LoVo (cell line): ENCODE results near the gene LHX4.

Experiments used
- DNase-seq: peaks from one replicate; pipeline ENCODE4 v3.0.0-alpha.2; 2016; ENCODE audit warnings: low spot score

The LHX4 gene

GRCh38 chr1:180257486-180257885 lies 27.4 kb downstream of the LHX4 start:
- no peak for DNase-seq

GRCh38 chr1:180258290-180258689 lies 28.2 kb downstream of the LHX4 start:
- DNase-seq = no peak

GRCh38 chr1:180258935-180259334 lies 28.9 kb downstream of the LHX4 start:
- DNase-seq = no peak

DNA sequence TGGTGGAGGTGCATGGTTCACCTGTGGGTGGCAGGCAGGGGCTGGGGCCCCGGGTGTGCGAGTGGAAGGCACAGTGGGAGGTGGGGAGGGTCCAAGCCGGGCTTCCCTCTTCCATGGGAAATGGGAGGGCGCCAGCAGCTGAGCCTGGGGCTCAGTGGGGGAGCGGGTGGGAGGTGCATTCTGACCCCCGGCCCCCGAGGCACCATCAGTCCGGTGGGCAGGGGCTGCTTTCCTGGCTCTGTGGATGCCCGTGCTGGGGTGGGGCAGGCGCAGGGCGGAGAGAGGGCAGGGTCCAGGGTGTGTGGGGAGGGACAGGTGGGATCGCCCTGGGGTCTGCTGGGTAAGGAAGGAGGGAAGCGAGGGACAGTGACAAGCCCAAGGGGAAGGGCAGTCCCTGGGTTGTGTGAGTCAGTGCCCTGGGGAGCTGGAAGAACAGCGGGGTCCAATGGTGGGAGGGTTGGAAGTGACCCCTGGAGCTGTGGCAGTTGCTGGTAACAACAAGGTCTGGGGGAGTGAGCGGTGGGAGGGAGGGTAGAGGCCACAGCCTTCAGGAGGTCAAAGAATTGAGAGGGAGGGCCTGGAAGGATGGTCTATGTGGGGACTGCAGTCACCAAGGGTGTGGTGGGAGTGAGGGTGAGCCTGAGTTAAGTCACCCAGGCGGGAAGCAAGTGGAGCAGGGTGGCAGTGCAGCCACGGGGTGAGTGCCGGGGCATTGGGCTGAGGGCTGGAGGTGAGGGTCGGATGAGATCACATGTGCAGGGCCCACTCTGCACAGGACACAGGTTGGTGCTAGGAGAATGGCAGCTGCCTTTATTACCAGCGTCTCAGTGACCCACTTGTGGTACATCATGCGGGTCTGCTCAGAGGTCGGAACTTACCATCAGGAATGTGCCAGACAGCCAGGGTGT lies 29.6 kb downstream of the LHX4 start:
- no peak for DNase-seq

DNA sequence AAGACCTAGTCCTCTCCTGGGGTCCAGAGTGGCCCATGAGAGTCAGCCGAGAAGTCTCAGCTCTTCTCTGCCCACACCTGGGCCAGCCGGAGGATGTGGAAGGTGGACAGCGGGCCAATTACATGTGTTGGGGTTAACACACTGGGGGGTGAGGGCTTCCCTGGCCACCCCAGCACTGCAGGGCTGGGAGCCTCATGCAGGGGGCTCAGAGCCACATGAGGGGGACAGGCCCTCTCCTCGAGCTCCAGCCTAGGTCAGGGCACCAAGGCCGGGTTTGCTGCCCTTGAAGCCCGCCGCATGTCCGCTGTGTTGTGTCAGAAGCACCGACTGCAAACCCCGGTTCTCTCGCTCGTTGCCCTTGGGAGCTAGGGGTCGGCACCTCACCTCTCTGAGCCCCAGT lies 30.5 kb downstream of the LHX4 start:
- no peak for DNase-seq

- DNase-seq = no peak
Measured at GRCh38 chr1:180261030-180261429, 31.0 kb downstream of the LHX4 start.

DNA sequence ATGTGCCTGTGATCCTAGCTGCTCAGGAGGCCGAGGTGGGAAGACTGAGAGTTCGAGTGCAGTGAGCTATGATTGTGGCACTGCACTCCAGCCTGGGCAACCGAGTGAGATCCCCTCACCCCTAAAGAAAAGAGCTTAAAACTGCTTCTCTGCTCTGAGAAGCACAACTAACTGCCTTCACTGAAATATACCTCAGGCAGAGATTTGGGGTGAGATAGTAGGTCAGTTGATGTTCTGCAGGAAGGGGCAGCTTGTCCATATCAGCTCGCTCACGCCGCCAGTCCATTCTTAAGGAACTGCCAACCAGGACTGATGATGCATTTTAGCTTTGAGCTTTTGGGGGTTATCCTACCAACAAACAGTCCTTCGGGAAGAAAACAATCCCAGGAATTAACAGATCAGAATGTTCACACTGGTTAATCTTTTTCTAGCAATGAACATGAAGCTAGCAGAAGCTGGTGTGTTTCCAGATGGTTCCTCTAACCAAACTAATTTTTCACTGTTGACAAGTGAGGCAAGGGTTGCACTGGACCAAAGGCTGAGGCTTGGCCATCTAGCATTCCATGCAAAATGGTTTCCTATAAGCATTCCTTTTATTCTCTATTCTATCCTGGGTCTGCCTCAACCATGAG lies 31.6 kb downstream of the LHX4 start:
- DNase-seq = no peak

DNA sequence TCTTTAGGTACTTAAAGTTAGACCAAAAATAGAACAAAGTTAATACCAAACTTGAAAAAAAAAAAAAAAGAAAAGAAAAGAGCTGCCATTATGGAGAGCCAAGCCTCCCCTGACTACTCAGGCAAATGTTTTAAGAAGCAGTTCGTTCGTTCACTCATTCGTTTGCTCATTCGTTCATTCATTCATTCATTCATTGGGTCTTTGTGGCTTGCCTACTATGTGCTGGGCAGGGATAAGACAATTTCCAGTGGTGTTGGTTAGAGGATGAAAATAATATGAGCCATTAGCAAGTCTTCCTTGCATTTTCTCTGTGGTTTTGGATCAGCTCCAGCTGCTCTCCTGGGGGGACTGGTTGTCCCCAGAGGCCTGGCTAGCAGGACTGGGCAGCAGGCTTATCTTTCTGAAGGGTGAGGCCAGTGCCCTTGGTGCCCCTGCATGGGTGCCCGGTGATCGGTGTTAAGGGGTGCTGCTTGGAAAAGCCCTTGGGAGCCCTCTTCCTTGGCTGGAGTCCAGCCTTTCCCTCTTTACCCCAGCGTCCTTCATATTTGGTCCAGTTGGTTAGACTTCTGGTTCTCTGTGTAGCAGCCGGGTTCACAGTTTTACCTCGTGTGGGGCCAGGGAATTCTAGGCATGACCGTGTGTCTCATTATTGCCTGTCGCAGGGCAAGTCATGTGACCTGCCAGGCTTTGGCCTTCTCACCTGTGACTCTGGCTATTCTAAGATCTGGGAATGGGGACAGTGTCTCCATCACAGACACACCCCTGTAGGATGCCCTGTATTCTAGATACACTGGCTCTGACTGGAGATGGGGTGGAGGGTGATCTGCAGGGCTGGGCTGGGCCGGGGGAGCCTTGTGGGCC lies 32.8 kb downstream of the LHX4 start:
- DNase-seq = no peak

DNA sequence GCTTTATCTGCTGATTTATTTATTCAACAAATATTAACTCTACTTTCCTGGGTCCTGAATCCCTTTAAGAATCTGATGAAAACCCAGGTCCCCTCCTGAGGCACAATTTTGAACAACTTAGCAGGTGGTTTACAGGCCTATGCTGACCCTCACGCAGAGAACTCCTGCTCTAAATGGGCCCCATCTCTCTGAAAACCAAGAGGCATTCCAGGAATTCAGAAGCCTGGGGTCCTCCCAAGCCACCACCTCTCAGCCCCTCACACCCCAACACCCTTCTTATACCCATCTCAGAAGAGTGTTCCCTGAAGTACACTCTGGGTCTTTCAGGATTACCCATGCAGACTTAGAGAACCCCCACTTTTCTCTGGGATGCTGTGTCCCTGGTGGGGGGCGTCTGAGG lies 34.5 kb downstream of the LHX4 start:
- no peak for DNase-seq

GRCh38 chr1:180265201-180265600 lies 35.1 kb downstream of the LHX4 start:
- DNase-seq = no peak

- DNase-seq = no peak
Measured at GRCh38 chr1:180265871-180266270, 35.8 kb downstream of the LHX4 start.

GRCh38 chr1:180266275-180267210 lies 36.5 kb downstream of the LHX4 start:
- no peak for DNase-seq

GRCh38 chr1:180267211-180267561 lies 37.1 kb downstream of the LHX4 start:
- no peak for DNase-seq

GRCh38 chr1:180267761-180268555 lies 37.9 kb downstream of the LHX4 start:
- no peak for DNase-seq

GRCh38 chr1:180268556-180269075 lies 38.6 kb downstream of the LHX4 start:
- no peak for DNase-seq

GRCh38 chr1:180269645-180270529 lies 39.8 kb downstream of the LHX4 start:
- peak; percentile 6 for DNase-seq

- DNase-seq = no peak
Measured at GRCh38 chr1:180270530-180271271, 40.6 kb downstream of the LHX4 start.
